Measurements from ENCODE around the gene CPHXL.

The CPHXL gene

GRCh38 chr16:75745823-75746222, 19.5 kb upstream of the CPHXL start:
- H3K36me3 ChIP-seq (ENCODE audit: insufficient read depth, low read length), result no peaks in the 10 kb centered on the region
- no peak overlapping the region for H3K4me3 ChIP-seq (ENCODE audit: low read length)
- H3K4me1 ChIP-seq (ENCODE audit: insufficient read depth, low read length), result no peaks in the 10 kb centered on the region
- H3K9me3 ChIP-seq (ENCODE audit: insufficient read depth, low read depth, low read length), result peaks cover 52% of the 10 kb centered on the region
- WGBS, result 94% methylated on average over 1 of the region's 1 CpG
- no peak overlapping the region for H3K9ac ChIP-seq (ENCODE audit: low read depth, low read length)
- no peak overlapping the region for H3K27ac ChIP-seq (ENCODE audit: low read depth, low read length)
- H3K27me3 ChIP-seq (ENCODE audit: insufficient read depth, low read length), result no peaks in the 10 kb centered on the region

- no peak overlapping the region for H3K27ac ChIP-seq (ENCODE audit: low read depth, low read length)
- peaks cover 56% of the 10 kb centered on the region for H3K9me3 ChIP-seq (ENCODE audit: insufficient read depth, low read depth, low read length)
- no peak overlapping the region for H3K9ac ChIP-seq (ENCODE audit: low read depth, low read length)
- WGBS, result 100% methylated on average over 1 of the region's 1 CpG
- H3K4me1 ChIP-seq (ENCODE audit: insufficient read depth, low read length), result no peaks in the 10 kb centered on the region
- no peak overlapping the region for H3K4me3 ChIP-seq (ENCODE audit: low read length)
- no peaks in the 10 kb centered on the region for H3K27me3 ChIP-seq (ENCODE audit: insufficient read depth, low read length)
- H3K36me3 ChIP-seq (ENCODE audit: insufficient read depth, low read length), result no peaks in the 10 kb centered on the region
These were observed 19.0 kb upstream of the CPHXL start for GRCh38 chr16:75745242-75745641.

GRCh38 chr16:75742424-75743047, 16.2 kb upstream of the CPHXL start:
- peaks cover 54% of the 10 kb centered on the region for H3K9me3 ChIP-seq (ENCODE audit: insufficient read depth, low read depth, low read length)
- H3K36me3 ChIP-seq (ENCODE audit: insufficient read depth, low read length), result no peaks in the 10 kb centered on the region
- no peak overlapping the region for H3K9ac ChIP-seq (ENCODE audit: low read depth, low read length)
- no peaks in the 10 kb centered on the region for H3K27me3 ChIP-seq (ENCODE audit: insufficient read depth, low read length)
- no CpG with 5 or more reads among the region's 1 CpG for WGBS
- H3K4me1 ChIP-seq (ENCODE audit: insufficient read depth, low read length), result no peaks in the 10 kb centered on the region
- no peak overlapping the region for H3K4me3 ChIP-seq (ENCODE audit: low read length)
- no peak overlapping the region for H3K27ac ChIP-seq (ENCODE audit: low read depth, low read length)

GRCh38 chr16:75733305-75734211, 7.3 kb upstream of the CPHXL start:
- Histone ChIP-seq H3K9ac (ENCODE audit: low read depth, low read length) (no peak overlapping the region), H3K27ac (ENCODE audit: low read depth, low read length) (no peak overlapping the region), H3K9me3 (ENCODE audit: insufficient read depth, low read depth, low read length) (no peaks in the 10 kb centered on the region), H3K36me3 (ENCODE audit: insufficient read depth, low read length) (no peaks in the 10 kb centered on the region), H3K4me3 (ENCODE audit: low read length) (no peak overlapping the region), H3K27me3 (ENCODE audit: insufficient read depth, low read length) (no peaks in the 10 kb centered on the region), H3K4me1 (ENCODE audit: insufficient read depth, low read length) (no peaks in the 10 kb centered on the region)
- WGBS, result 84% methylated on average over 5 of the region's 6 CpGs

- Histone ChIP-seq H3K4me3 (ENCODE audit: low read length) (no peak overlapping the region), H3K27me3 (ENCODE audit: insufficient read depth, low read length) (no peaks in the 10 kb centered on the region), H3K36me3 (ENCODE audit: insufficient read depth, low read length) (no peaks in the 10 kb centered on the region), H3K4me1 (ENCODE audit: insufficient read depth, low read length) (no peaks in the 10 kb centered on the region), H3K9me3 (ENCODE audit: insufficient read depth, low read depth, low read length) (no peaks in the 10 kb centered on the region), H3K9ac (ENCODE audit: low read depth, low read length) (no peak overlapping the region), H3K27ac (ENCODE audit: low read depth, low read length) (no peak overlapping the region)
- 57% methylated on average over 2 of the region's 2 CpGs for WGBS
These were observed 6.6 kb upstream of the CPHXL start for GRCh38 chr16:75732871-75733270.

- H3K9ac ChIP-seq (ENCODE audit: low read depth, low read length), result no peak overlapping the region
- no peak overlapping the region for H3K27ac ChIP-seq (ENCODE audit: low read depth, low read length)
- H3K9me3 ChIP-seq (ENCODE audit: insufficient read depth, low read depth, low read length), result no peaks in the 10 kb centered on the region
- no peak overlapping the region for H3K4me3 ChIP-seq (ENCODE audit: low read length)
- no peaks in the 10 kb centered on the region for H3K27me3 ChIP-seq (ENCODE audit: insufficient read depth, low read length)
- no peaks in the 10 kb centered on the region for H3K4me1 ChIP-seq (ENCODE audit: insufficient read depth, low read length)
- no peaks in the 10 kb centered on the region for H3K36me3 ChIP-seq (ENCODE audit: insufficient read depth, low read length)
- 37% methylated on average over 1 of the region's 3 CpGs for WGBS
These were observed 931 bp upstream of the CPHXL start for GRCh38 chr16:75727221-75727620.

- H3K4me1 ChIP-seq (ENCODE audit: insufficient read depth, low read length), result no peaks in the 10 kb centered on the region
- peaks cover 23% of the 10 kb centered on the region for H3K9me3 ChIP-seq (ENCODE audit: insufficient read depth, low read depth, low read length)
- H3K27ac ChIP-seq (ENCODE audit: low read depth, low read length), result no peak overlapping the region
- H3K36me3 ChIP-seq (ENCODE audit: insufficient read depth, low read length), result no peaks in the 10 kb centered on the region
- H3K9ac ChIP-seq (ENCODE audit: low read depth, low read length), result no peak overlapping the region
- H3K27me3 ChIP-seq (ENCODE audit: insufficient read depth, low read length), result no peaks in the 10 kb centered on the region
- 96% methylated on average over 3 of the region's 4 CpGs for WGBS
- H3K4me3 ChIP-seq (ENCODE audit: low read length), result no peak overlapping the region
These were observed 7.8 kb downstream of the CPHXL start for GRCh38 chr16:75718452-75718851.

- H3K9me3 ChIP-seq (ENCODE audit: insufficient read depth, low read depth, low read length), result peaks cover 42% of the 10 kb centered on the region
- no peaks in the 10 kb centered on the region for H3K27me3 ChIP-seq (ENCODE audit: insufficient read depth, low read length)
- H3K36me3 ChIP-seq (ENCODE audit: insufficient read depth, low read length), result no peaks in the 10 kb centered on the region
- H3K27ac ChIP-seq (ENCODE audit: low read depth, low read length), result no peak overlapping the region
- no peaks in the 10 kb centered on the region for H3K4me1 ChIP-seq (ENCODE audit: insufficient read depth, low read length)
- H3K4me3 ChIP-seq (ENCODE audit: low read length), result no peak overlapping the region
- no peak overlapping the region for H3K9ac ChIP-seq (ENCODE audit: low read depth, low read length)
These were observed 11.6 kb downstream of the CPHXL start for GRCh38 chr16:75714661-75715060.

GRCh38 chr16:75710344-75710743, 15.9 kb downstream of the CPHXL start:
- 95% methylated on average over 2 of the region's 2 CpGs for WGBS
- Histone ChIP-seq H3K9me3 (ENCODE audit: insufficient read depth, low read depth, low read length) (peaks cover 31% of the 10 kb centered on the region), H3K36me3 (ENCODE audit: insufficient read depth, low read length) (no peaks in the 10 kb centered on the region), H3K27ac (ENCODE audit: low read depth, low read length) (no peak overlapping the region), H3K4me1 (ENCODE audit: insufficient read depth, low read length) (no peaks in the 10 kb centered on the region), H3K4me3 (ENCODE audit: low read length) (no peak overlapping the region), H3K9ac (ENCODE audit: low read depth, low read length) (no peak overlapping the region), H3K27me3 (ENCODE audit: insufficient read depth, low read length) (no peaks in the 10 kb centered on the region)

GRCh38 chr16:75703306-75703705, 23.0 kb downstream of the CPHXL start:
- H3K27me3 ChIP-seq (ENCODE audit: insufficient read depth, low read length), result no peaks in the 10 kb centered on the region
- no peak overlapping the region for H3K4me3 ChIP-seq (ENCODE audit: low read length)
- no peak overlapping the region for H3K9ac ChIP-seq (ENCODE audit: low read depth, low read length)
- H3K27ac ChIP-seq (ENCODE audit: low read depth, low read length), result no peak overlapping the region
- H3K36me3 ChIP-seq (ENCODE audit: insufficient read depth, low read length), result no peaks in the 10 kb centered on the region
- no peaks in the 10 kb centered on the region for H3K9me3 ChIP-seq (ENCODE audit: insufficient read depth, low read depth, low read length)
- peaks cover 6% of the 10 kb centered on the region for H3K4me1 ChIP-seq (ENCODE audit: insufficient read depth, low read length)
- WGBS, result 93% methylated on average over 4 of the region's 4 CpGs

- Histone ChIP-seq H3K36me3 (ENCODE audit: insufficient read depth, low read length) (no peaks in the 10 kb centered on the region), H3K9ac (ENCODE audit: low read depth, low read length) (no peak overlapping the region), H3K9me3 (ENCODE audit: insufficient read depth, low read depth, low read length) (no peaks in the 10 kb centered on the region), H3K27ac (ENCODE audit: low read depth, low read length) (no peak overlapping the region), H3K27me3 (ENCODE audit: insufficient read depth, low read length) (no peaks in the 10 kb centered on the region), H3K4me1 (ENCODE audit: insufficient read depth, low read length) (peaks cover 6% of the 10 kb centered on the region), H3K4me3 (ENCODE audit: low read length) (no peak overlapping the region)
- WGBS, result 76% methylated on average over 2 of the region's 2 CpGs
These were observed 24.0 kb downstream of the CPHXL start for GRCh38 chr16:75702242-75702641.

Data from HUES64 (cell line).